ENCODE measurements around the gene SLC9A5. TPM values are rescaled to one million over a fixed set of nuclear protein-coding genes. Genes with fewer than 3 reads are reported as not detected.

SLC9A5 gene
- total RNA-seq, 1 experiment from 2014 or later, result 5.6 TPM

- Histone ChIP-seq H3K4me3 (replicated peaks in 1 of 2; ENCODE audit: low read depth in 1 of 2, low read length in 2 of 2) (no peak overlapping the region), H3K4me1 (ENCODE audit: control insufficient read depth in 1 of 2, insufficient read depth in 2 of 2, low read length in 2 of 2) (peaks cover 0 to 8% of the 10 kb centered on the region in 2 experiments; a peak in 2 of 4 replicates), H3K9me2 (ENCODE audit: insufficient read depth) (no peaks in the 10 kb centered on the region), H3K9ac (ENCODE audit: low read length) (no peak overlapping the region), H3K36me3 (ENCODE audit: control insufficient read depth in 1 of 2, insufficient read depth in 2 of 2, low read length in 2 of 2) (no peaks in the 10 kb centered on the region), H3K27ac (ENCODE audit: low read depth, low read length) (no peak overlapping the region), H3K4me2 (ENCODE audit: low read length) (no peak overlapping the region), H4K20me1 (ENCODE audit: insufficient read depth) (no peaks in the 10 kb centered on the region), H3K27me3 (ENCODE audit: insufficient read depth, low read length) (no peaks in the 10 kb centered on the region), H2AFZ (ENCODE audit: low read depth, low read length, poor library complexity, severe bottlenecking) (no peak overlapping the region), H3K9me3 (ENCODE audit: control insufficient read depth in 1 of 2, insufficient read depth in 1 of 2, low read depth in 1 of 2, low read length in 2 of 2) (no peaks in the 10 kb centered on the region), H3K79me2 (ENCODE audit: insufficient read depth, low read length) (no peaks in the 10 kb centered on the region)
- no peak for TF ChIP-seq CBX3 (IDR thresholded peaks at IDR 0.05; ENCODE audit: low read depth)
- no peak for TF ChIP-seq RAD21 (IDR thresholded peaks at IDR 0.05; ENCODE audit: low read depth)
- TF ChIP-seq ZNF274 (IDR thresholded peaks at IDR 0.05; ENCODE audit: low read depth, low read length), result no peak
- no peak for TF ChIP-seq REST (IDR thresholded peaks at IDR 0.05; ENCODE audit: low read depth)
- no peak for TF ChIP-seq SP1 (IDR thresholded peaks at IDR 0.05; ENCODE audit: low read depth)
- no peak for TF ChIP-seq ATF3 (IDR thresholded peaks at IDR 0.05)
- no peak for TF ChIP-seq CEBPB (IDR thresholded peaks at IDR 0.05; ENCODE audit: low read depth)
- TF ChIP-seq CTCF (IDR thresholded peaks at IDR 0.05 in 2 of 3, conservative IDR thresholded peaks at IDR 0.05 in 1 of 3; ENCODE audit: borderline replicate concordance in 1 of 3, insufficient read depth in 1 of 3, low read depth in 2 of 3, low read length in 2 of 3), result no peak
- no peak for TF ChIP-seq POLR2A (IDR thresholded peaks at IDR 0.05; ENCODE audit: borderline replicate concordance, extremely low read depth, insufficient read depth, insufficient read length)
- TF ChIP-seq ELF1 (IDR thresholded peaks at IDR 0.05; ENCODE audit: borderline replicate concordance, low read depth), result no peak
- no peak for TF ChIP-seq ZBTB33 (IDR thresholded peaks at IDR 0.05; ENCODE audit: extremely low read depth, insufficient replicate concordance, low read length)
- TF ChIP-seq ZFX (IDR thresholded peaks at IDR 0.05), result no peak
- no peak for TF ChIP-seq POLR2AphosphoS5 (IDR thresholded peaks at IDR 0.05; ENCODE audit: low read depth, low read length)
- no peak for TF ChIP-seq FOSL1 (IDR thresholded peaks at IDR 0.05; ENCODE audit: low read depth)
- no peak for TF ChIP-seq MAX (IDR thresholded peaks at IDR 0.05)
- DNase-seq (ENCODE audit: low read depth, low spot score) (no peak), ATAC-seq (peak; percentile 41; the same call in 1 of the 2 replicates)
- intact Hi-C loops (cut with micrococcal nuclease), result no loop called here
- no TSS peak for BruUV-seq (replicated peaks)
- ChIA-PET CTCF (interaction anchor here (1.3 kb wide), 1 partner anchor 17 kb away, joined by 3 read pairs; the partner anchor contains the start of gene ELMO3), POLR2A (no interaction called here), RAD21 (ENCODE audit: low non-redundant PET in 1 of 2, low total read pairs in 2 of 2, uncharacterized antibody in 2 of 2, unreplicated experiment in 2 of 2) (no interaction called here)
These were observed 33.1 kb upstream of the SLC9A5 start for GRCh38 chr16:67215706-67216105.

All from HCT116 (cell line).